ENCODE measurements around the gene PRR3. TPM values are rescaled to one million over a fixed set of nuclear protein-coding genes. Genes with fewer than 3 reads are reported as not detected.
"Not testable (repeated sequence)": the region's sequence is repeated elsewhere in the genome, so short reads cannot be mapped to it uniquely, and the experiment has no call there.

Gene PRR3
- total RNA-seq, 1 donor from 2014 or later: 12.2 TPM

DNA sequence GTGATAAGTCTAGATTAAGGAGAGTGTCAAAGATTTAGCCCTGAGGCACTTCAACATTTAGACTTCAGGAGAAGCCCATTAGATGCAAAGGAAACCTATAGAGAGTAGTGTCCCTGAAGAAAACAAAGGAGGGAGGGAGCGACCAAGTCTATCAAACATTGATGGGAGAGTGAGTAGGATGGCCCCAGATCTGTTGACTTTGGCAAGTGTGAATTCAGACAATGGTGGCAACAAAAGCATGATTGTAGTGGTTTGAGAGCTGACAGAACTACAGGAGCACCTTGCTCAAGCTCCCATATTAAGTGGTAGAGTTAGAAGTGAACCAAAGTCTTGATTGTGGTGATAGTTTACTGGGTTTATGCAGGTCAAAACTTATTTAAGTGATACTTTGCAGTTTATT, 13.2 kb downstream of the PRR3 start:
- no peak for FAIRE-seq

DNA sequence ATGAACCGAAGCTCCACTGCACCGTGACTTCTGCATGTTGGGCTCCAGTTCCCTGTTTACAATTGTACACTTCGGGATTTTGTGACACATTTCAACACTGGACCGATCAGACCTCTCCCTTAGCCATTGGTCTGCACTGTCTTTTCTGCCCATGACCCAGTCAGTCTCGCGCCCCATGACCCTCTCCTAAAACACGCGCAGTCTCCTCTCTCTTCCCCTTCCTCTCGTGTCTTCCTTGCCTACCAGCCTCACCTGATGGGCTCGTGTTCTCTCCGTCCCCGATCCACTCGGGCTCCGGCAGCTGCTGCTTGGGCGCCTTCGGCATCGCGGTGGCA, 13.6 kb downstream of the PRR3 start:
- FAIRE-seq (no peak), DNase-seq (ENCODE audit: low spot score in 2 of 2) (peak in 1 of 2 donors; percentile 22)

More for the DNA sequence above, 13.2 kb downstream of the PRR3 start:
- no peak for DNase-seq (ENCODE audit: low spot score in 2 of 2)

DNA sequence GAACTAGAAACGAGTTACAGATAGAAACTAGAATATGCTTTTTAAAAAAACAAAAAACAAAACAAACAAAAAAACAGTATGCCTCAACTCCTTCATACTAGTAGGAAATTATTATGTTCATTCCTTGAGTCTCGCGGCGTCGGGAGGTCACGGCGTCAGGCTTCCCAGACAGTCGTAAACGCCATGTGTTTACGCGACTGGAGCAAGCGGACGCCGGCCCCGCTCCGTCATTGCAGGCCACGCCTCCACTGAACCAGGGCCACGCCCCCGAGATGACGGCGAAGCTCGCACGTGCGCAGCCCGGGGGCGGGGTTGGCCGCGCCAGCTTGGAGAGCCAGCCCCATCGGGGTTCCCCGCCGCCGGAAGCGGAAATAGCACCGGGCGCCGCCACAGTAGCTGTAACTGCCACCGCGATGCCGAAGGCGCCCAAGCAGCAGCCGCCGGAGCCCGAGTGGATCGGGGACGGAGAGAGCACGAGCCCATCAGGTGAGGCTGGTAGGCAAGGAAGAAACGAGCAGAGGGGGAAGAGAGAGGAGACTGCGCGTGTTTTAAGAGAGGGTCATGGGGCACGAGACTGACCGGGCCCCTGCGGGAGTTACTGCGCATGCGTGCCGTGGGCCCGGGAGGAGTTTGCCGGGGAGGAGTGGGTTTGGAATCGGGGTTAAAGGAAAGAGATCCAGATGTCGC, 14.1 kb downstream of the PRR3 start, which contains the start of gene ABCF1:
Gene ABCF1, plus strand, starts transcription at position 368 of the 687 bp plus-strand sequence. Its CDS starts 46 bp downstream, at position 414.
- DNase-seq (ENCODE audit: low spot score in 2 of 2) (peak; percentile 94 to 99), FAIRE-seq (no peak)

DNA sequence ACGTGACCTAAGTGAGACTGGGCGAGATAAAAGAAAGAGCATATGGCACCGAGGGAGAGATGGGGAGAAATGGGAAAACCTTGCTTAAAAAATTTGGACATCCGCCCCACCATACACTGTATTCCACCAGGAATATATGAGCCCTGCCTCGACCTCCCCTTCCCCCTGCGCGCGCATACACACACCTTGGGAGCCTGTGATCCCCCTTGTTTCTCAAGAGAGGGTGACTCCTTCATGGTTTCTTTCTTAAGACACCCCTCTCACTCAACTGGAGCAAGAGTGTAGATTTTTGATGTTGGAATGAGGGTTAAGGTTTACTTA, 14.6 kb downstream of the PRR3 start:
- FAIRE-seq (no peak), DNase-seq (ENCODE audit: low spot score in 2 of 2) (no peak)

DNA sequence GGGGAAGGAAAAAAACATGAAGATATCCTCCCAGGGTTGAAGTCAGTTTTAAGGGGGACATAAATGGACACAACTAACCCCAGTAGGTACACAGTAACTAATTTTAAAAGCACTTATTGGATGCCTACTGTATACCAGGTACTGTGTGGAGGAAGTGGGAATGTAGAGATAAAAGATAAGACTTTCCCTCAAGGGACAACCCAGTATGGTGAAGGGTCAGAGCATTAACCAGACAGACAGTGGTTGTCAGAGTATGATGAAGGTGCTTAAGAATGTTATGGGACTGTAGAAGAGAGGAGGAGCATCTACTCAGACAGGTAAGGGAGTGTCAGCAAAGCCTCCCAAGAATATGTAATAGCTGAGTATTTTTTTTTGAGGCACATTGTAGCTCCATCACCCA, 15.1 kb downstream of the PRR3 start:
- DNase-seq (ENCODE audit: low spot score in 2 of 2) (no peak), FAIRE-seq (no peak)

DNA sequence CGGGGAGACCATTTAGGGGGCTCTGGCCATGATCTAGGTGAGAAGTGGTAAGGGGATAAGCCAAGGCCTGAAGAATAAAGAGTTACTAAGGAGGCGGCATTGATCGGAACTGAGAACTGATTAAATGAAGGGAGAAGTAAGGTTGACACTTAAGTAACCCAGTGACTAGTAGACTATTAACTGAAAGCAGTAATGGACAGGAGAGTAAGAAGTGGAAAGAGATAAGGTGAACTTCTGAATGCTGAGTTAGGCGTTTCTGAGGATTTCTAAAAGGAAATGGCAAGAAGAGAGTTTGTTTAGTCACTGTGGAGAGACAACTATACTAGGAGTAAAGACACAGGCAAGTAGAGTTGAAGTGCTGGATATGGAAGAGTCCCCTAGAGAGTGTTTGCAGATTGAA, 16.0 kb downstream of the PRR3 start:
- DNase-seq (ENCODE audit: low spot score in 2 of 2) (no peak), FAIRE-seq (no peak)

DNA sequence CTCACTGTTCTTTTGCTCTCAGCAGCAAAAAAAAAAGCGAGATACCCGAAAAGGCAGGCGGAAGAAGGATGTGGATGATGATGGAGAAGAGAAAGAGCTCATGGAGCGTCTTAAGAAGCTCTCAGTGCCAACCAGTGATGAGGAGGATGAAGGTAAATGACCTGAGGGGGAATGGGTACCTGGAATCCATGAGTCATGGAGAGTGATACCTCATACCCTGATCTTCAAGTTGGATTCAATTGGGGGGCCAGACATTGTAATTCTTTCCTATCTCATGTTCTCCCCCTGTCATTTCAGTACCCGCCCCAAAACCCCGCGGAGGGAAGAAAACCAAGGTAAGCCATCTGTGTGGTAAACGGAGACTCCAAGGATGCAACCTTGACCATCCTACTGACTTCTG, 21.0 kb downstream of the PRR3 start:
- no peak for FAIRE-seq
- no peak for DNase-seq (ENCODE audit: low spot score in 2 of 2)

DNA sequence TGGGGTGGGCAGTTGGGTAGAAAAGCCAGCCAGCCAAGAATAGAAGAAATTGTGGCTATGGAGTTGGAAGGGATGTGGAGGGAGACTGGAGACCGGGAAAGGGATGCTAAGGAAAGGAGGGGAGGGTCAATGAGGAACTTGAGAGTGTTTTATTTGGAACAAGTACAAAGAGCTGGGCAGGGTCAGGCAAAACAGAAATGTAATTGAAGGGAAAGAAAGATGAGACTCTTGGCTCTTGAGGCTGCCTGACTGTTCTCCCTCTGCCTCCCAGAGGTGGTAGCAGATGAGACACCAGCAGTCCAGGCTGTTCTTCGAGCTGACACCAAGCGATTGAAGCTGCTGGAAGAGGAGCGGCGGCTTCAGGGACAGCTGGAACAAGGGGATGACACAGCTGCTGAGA, 26.8 kb downstream of the PRR3 start:
- DNase-seq (ENCODE audit: low spot score in 2 of 2) (no peak), FAIRE-seq (no peak)

DNA sequence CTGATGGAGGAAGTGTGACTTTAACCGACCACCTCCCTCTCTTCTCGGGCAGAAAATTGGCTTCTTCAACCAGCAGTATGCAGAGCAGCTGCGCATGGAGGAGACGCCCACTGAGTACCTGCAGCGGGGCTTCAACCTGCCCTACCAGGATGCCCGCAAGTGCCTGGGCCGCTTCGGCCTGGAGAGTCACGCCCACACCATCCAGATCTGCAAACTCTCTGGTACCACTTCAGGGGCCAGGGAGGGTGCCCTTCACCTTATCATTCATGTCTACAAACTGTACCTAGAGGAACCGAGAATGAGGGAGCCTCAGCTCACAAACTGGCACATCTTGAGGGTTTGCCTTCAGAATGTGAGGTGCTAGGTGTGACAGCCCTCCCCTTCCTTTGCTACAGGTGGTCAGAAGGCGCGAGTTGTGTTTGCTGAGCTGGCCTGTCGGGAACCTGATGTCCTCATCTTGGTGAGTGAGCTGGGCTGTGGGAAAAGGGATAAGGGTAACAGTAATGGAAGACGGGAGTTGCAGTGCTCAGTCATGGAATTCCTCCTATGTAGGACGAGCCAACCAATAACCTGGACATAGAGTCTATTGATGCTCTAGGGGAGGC, 32.8 kb downstream of the PRR3 start:
- no peak for FAIRE-seq

DNA sequence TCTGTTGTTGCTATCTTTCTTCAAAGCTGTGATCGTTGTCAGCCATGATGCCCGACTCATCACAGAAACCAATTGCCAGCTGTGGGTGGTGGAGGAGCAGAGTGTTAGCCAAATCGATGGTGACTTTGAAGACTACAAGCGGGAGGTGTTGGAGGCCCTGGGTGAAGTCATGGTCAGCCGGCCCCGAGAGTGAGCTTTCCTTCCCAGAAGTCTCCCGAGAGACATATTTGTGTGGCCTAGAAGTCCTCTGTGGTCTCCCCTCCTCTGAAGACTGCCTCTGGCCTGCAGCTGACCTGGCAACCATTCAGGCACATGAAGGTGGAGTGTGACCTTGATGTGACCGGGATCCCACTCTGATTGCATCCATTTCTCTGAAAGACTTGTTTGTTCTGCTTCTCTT, 33.4 kb downstream of the PRR3 start:
- FAIRE-seq (no peak), DNase-seq (ENCODE audit: low spot score in 2 of 2) (no peak)

More for the DNA sequence above, 32.8 kb downstream of the PRR3 start:
- no peak for DNase-seq (ENCODE audit: low spot score in 2 of 2)

DNA sequence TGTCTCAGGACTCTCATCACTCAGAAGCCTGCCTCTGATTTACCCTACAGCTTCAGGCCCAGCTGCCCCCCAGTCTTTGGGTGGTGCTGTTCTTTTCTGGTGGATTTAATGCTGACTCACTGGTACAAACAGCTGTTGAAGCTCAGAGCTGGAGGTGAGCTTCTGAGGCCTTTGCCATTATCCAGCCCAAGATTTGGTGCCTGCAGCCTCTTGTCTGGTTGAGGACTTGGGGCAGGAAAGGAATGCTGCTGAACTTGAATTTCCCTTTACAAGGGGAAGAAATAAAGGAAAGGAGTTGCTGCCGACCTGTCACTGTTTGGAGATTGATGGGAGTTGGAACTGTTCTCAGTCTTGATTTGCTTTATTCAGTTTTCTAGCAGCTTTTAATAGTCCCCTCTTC, 33.9 kb downstream of the PRR3 start:
- DNase-seq (ENCODE audit: low spot score in 2 of 2): no peak
- FAIRE-seq: no peak

DNA sequence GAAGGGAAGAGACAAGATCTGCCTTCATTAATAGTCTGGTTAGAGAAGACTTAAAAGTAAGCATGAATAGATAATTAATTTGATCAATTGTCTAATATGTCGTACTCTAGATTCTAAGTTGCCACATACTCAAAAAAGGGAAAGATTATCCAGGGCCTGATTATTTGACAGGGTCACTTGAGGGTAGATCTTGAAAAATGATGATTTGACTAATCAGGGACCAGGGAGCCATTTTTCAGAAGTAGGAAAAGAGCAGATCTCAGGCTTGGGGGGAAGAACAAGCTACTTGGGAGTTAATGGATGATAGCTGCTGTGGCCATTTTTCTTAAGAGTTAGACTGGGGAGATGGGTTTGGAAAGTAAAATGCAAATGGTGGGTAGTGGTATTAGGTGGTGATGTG, 35.2 kb downstream of the PRR3 start:
- DNase-seq (ENCODE audit: low spot score in 2 of 2) (no peak), FAIRE-seq (no peak)

DNA sequence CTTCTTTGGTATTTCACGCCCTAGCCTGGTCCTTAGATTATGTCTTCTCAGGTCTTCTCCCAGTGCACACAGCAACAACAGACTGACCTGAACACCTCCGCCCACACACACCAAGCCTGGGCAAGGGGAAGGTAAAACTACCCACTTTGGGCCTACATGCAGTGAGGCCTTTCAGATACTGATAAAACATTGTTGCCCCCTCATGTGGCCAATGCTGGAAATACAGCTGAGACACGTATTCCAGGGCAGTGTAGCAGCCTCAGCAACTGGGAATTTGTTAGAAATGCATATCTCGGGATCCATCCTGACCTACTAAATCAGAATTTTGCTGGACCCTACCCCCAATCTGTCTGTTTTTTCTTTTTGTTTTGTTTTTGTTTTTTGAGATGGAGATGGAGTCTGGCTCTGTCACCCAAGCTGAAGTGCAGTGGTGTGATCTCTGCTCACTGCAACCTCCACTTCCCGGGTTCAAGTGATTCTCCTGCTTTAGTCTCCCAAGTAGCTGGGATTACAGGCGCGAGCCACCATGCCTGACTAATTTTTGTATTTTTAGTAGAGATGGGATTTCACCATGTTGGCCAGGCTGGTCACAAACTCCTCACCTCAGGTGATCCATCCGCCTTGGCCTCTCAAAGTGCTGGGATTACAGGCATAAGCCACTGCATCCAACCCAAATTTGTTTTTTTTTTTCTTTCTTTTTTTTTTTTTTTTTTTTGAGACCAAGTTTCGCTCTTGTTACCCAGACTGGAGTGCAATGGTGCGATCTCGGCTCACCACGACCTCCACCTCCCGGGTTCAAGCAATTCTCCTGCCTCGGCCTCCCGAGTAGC, 40.4 kb downstream of the PRR3 start:
- DNase-seq (ENCODE audit: low spot score in 2 of 2): peak; percentile 53 to 67
- not testable (repeated sequence) for FAIRE-seq

DNA sequence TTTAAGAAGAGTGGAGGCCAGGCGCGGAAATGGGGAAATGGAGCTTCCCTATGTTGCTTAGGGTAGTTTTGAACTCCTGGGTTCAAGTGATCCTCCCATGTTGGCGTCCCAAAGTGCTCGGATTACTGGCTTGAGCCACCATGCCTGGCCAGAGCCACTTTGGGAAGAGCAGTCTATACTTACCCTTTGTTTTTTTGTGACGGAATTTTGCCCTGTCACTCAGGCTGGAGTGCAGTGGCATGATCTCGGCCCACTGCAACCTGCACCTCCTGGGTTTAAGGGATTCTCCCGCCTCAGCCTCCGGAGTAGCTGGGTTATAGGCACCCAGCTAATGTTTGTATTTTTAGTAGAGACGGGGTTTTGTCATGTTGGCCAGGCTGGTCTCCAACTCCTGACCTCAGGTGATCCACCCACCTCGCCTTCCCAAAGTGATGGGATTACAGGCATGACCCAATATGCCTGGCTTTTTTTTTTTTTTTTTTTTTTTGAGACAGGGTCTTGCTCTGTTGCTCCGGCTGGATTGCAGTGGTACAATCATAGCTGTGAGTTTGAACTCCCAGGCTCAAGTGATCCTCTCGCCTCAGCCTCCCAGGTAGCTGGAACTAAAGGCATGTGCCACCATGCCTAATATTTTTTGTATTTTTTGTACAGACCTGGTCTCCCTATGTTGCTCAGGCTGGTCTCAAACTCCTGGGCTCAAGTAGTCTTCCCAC, 42.0 kb downstream of the PRR3 start:
- FAIRE-seq (no peak), DNase-seq (ENCODE audit: low spot score in 2 of 2) (no peak)

DNA sequence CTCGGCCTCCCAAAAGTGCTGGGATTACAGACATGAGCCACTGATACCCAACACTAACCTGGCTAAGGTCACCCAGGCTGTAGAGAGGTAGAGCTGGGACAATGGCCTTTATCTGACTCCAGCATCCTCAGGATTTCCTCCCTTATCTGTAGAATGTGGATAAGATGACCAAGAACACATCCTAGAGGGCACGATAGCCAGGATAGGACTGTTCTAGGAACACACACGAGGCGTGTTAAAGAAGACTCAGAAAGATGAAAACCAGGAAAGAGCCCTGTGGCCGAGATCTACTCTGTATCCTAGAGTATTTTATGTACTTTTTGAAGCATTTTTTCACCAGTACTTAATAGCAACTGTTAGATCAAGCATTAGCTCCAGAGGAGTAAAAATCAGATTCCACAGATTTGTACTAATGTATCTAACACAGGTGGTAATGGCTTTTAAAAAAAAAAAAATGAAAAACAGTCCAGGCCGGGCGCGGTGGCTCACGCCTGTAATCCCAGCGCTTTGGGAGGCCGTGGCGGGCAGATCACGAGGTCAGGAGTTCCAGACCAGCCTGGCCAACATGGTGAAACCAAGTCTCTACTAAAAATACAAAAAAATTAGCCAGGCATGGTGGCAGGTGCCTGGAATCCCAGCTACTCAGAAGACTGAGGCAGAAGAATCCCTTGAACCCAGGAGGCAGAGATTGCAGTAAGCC, 42.7 kb downstream of the PRR3 start:
- FAIRE-seq (no peak), DNase-seq (ENCODE audit: low spot score in 2 of 2) (no peak)

DNA sequence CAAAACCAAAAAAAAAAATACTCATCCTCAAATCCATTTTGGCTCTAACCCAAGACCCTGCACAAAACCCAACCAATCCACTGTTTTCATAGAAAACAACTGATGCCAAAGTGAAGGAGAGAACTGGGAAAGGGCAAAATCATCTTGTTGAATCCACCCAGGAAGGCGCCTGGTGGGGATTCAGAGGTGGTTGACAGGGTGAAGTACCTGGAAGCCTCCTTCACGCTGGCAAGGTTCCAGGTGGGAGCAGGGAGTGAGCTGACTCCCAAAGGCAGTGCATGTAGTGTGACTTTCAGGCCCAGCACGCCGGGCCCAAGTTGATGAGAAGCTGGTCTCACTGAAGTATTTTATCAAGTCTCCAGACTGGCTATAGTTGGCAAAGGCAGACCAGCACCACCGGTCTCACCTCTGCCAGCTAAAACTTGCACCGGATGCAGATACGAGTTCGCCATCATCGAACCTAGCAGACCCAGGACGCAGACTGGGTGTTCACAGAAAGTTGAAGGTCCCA, 43.4 kb downstream of the PRR3 start:
- no peak for DNase-seq (ENCODE audit: low spot score in 2 of 2)
- FAIRE-seq: no peak

DNA sequence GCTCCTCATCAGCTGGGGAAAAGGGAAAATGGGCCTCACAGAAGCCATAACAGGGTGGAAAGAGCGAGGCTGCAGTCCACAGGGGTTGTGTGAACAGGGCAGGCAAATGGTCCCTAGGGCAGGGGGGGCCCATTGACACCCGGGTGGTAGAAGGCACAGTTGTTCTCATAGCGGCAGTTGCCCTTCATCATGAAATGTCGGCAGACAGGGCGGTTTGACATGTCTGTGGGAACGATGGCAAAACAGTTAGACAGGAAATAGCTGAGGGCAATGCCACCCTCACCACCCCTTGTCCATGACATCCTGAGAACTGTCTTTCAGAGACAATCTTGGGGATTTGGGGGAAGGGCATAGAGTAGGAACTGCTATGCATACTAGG, 44.3 kb downstream of the PRR3 start:
- DNase-seq (ENCODE audit: low spot score in 2 of 2) (no peak), FAIRE-seq (no peak)

DNA sequence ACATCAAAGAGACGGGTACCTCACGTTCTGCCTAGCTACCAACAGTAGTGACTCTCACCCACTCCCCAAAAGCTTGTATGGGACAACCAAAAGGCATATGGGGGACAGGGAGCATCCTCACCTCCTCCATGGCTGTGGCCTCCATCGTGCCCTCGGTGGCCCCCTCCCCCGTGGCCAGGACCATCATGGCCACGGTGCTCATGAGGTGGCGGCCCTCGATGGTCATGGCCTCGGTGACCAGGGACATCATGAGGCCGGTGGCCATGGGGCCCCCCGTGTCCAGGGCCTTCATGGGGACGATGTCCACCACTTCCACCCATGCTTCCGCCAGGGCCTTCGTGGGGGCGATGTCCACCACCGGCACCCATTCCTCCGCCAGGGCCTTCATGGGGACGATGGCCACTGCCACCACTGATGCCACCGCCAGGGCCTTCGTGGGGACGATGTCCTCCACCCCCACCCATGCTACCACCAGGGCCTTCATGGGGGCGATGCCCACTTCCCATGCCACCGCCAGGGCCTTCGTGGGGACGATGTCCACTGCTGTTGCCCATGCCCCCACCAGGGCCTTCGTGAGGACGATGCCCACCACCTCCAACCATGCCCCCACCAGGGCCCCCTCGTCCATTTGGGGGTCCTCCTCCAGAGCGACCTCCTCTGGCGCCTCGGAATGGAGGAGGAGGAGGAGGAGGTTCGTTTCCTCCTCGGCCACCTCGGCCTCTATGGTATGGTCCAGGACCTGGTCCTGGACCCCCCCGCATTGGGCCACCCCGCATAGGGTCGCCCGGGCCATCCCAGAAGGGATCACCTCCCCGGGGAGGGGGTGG, 44.9 kb downstream of the PRR3 start:
- DNase-seq (ENCODE audit: low spot score in 2 of 2): no peak
- FAIRE-seq: no peak

DNA sequence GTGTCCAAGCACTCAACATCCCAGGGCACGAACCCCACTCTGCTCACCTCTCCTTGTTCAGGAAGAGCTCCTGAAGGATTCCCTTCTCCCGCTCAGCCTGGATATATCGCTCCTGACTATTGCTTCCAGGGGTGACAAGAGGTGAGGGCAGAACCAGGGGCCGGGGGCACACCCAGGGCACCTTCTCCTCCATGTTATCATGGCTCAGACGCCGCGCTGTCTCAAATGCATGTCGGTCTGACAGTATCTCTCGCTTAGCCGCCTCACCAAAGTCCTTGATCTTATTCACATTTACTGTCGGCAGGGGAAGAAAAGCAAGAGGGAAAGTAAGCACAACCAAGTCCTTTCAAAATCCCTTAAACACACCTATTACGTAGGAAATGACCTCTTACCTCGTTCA, 46.9 kb downstream of the PRR3 start:
- FAIRE-seq (no peak), DNase-seq (ENCODE audit: low spot score in 2 of 2) (no peak)

Data from frontal cortex (tissue), 4 donors.